K562 (cell line): Measurements from ENCODE around the gene DMWD. TPM values are rescaled to one million over a fixed set of nuclear protein-coding genes. Genes with fewer than 3 reads are reported as not detected.

Source experiments
- ATAC-seq: fragments of 200-7000 bp; cut with Tn5 transposase; 3 replicates; pipeline ENCODE4 v1.9.1; 2020; ENCODE audit warnings: moderate library complexity
- BruUV-seq: library from RNA; stranded (reverse); fragments of 400-500 nt; replicated peaks from 2 replicates; lab custom pipeline; 2021; lab: Mats Ljungman, UMichigan
- CTCF ChIA-PET: fragments of 300-600 bp; formaldehyde crosslinking; extraction: SDS; loops from one replicate; lab custom pipeline; 2021; ENCODE audit warnings: low intra/inter-chr PET ratio; lab: Yijun Ruan, JAX
- POLR2A ChIA-PET: fragments of 300-600, 350-650 bp; sonication (Branson Sonifier 250); formaldehyde crosslinking; extraction: SDS; loops from one replicate; lab custom pipeline; 2021; ENCODE audit warnings: antibody characterized with exemption, inconsistent platforms; lab: Yijun Ruan, JAX
- DNase-seq, 4 experiments: peaks; one replicate each; pipeline versions ENCODE4 v3.0.0 to v3.0.0-alpha.2; 2011 to 2018; ENCODE audit warnings: low spot score in 3 of 4, mixed read lengths in 3 of 4; ENCODE audit errors: extremely low read depth in 1 of 4
- FAIRE-seq: peaks from 2 replicates; lab custom pipeline; 2011; peaks lifted over from hg19 to GRCh38; lab: Jason Lieb, UNC
- H2AFZ ChIP-seq: 2 replicates; pipeline ENCODE4 v1.6.0; 2011; ENCODE audit warnings: low read depth, low read length, control low read depth, inconsistent platforms
- H3K27ac ChIP-seq: fragments of 200-600 bp; 3 replicates; pipeline ENCODE4 v1.8.0; 2011; ENCODE audit warnings: low read depth, mild to moderate bottlenecking, control low read depth, inconsistent platforms, low read length, moderate library complexity, mixed read lengths; ENCODE audit errors: extremely low read depth
- H3K27me3 ChIP-seq, 2 experiments: fragments of 300-600 bp in 1 of 2; 2 replicates in 1 of 2; 3 replicates in 1 of 2; pipeline versions ENCODE4 v1.6.0 to v1.8.0; 2011; ENCODE audit warnings: inconsistent platforms in 2 of 2, low read length in 2 of 2, mild to moderate bottlenecking in 1 of 2, mixed read lengths in 1 of 2, moderate library complexity in 1 of 2; ENCODE audit not compliant: control insufficient read depth in 2 of 2, insufficient read depth in 2 of 2
- H3K36me3 ChIP-seq: fragments of 300-600 bp; 3 replicates; pipeline ENCODE4 v1.8.0; 2011; ENCODE audit warnings: mild to moderate bottlenecking, low read length, inconsistent platforms; ENCODE audit not compliant: control insufficient read depth, insufficient read depth
- H3K4me1 ChIP-seq, 2 experiments: fragments of 200-600 bp in 1 of 2; replicated peaks in 1 of 2; 2 replicates in 1 of 2; 3 replicates in 1 of 2; pipeline versions ENCODE4 v1.5.1 to v1.8.0; 2011; ENCODE audit warnings: inconsistent platforms in 2 of 2, low read length in 2 of 2, mild to moderate bottlenecking in 1 of 2, mixed read lengths in 1 of 2, moderate library complexity in 1 of 2; ENCODE audit not compliant: control insufficient read depth in 2 of 2, insufficient read depth in 2 of 2
- H3K4me2 ChIP-seq: 2 replicates; pipeline ENCODE4 v1.6.1; 2011; ENCODE audit warnings: low read length, control low read depth, inconsistent platforms, mixed read lengths; ENCODE audit not compliant: insufficient read depth
- H3K4me3 ChIP-seq: fragments of 200-600 bp; sonication (generic), shearing (Covaris generic); 2 replicates; pipeline ENCODE4 v1.5.1; 2016; ENCODE audit warnings: control low read depth, inconsistent platforms
- H3K79me2 ChIP-seq: fragments of 200-600 bp; 3 replicates; pipeline ENCODE4 v1.8.0; 2011; ENCODE audit warnings: low read length, inconsistent platforms; ENCODE audit not compliant: control insufficient read depth, insufficient read depth
- H3K9ac ChIP-seq, 2 experiments: 2 replicates each; pipeline versions ENCODE4 v1.6.0 to v1.6.1; 2011; ENCODE audit warnings: low read depth in 2 of 2, low read length in 2 of 2, control low read depth in 1 of 2, inconsistent platforms in 1 of 2, mild to moderate bottlenecking in 1 of 2, mixed read lengths in 1 of 2; ENCODE audit not compliant: insufficient read depth in 1 of 2
- H3K9me1 ChIP-seq: one replicate; pipeline ENCODE4 v1.6.0; 2011; ENCODE audit warnings: inconsistent platforms, mild to moderate bottlenecking, low read length, moderate library complexity; ENCODE audit not compliant: control insufficient read depth, insufficient read depth
- H3K9me3 ChIP-seq: replicated peaks from 2 replicates; pipeline ENCODE4 v1.5.1; 2011; ENCODE audit warnings: low read depth, low read length, inconsistent platforms; ENCODE audit not compliant: control insufficient read depth, insufficient read depth
- H4K20me1 ChIP-seq: replicated peaks from 2 replicates; pipeline ENCODE4 v1.6.1; 2011; ENCODE audit warnings: low read length, inconsistent platforms, mixed read lengths; ENCODE audit not compliant: control insufficient read depth, insufficient read depth
- DPF2 ChIP-seq: fragments of 450-650 bp; IDR thresholded peaks from 2 replicates; pipeline ENCODE4 v1.6.1; 2016
- POLR2A ChIP-seq: fragments of 450-650 bp; conservative IDR thresholded peaks from 2 replicates; pipeline ENCODE4 v1.6.1; 2016
- POLR2AphosphoS5 ChIP-seq: IDR thresholded peaks from 2 replicates; pipeline ENCODE4 v1.6.1; 2011; ENCODE audit warnings: mild to moderate bottlenecking, low read depth, low read length, moderate library complexity; ENCODE audit not compliant: control insufficient read depth, insufficient read depth
- POLR2G ChIP-seq: fragments of 200-400 bp; formaldehyde crosslinking; IDR thresholded peaks from 2 replicates; pipeline ENCODE4 v1.6.1; 2017; ENCODE audit warnings: low read depth, mild to moderate bottlenecking, antibody characterized with exemption, low read length, moderate library complexity
- POLR2H ChIP-seq: IDR thresholded peaks from 2 replicates; pipeline ENCODE4 v1.6.1; 2016; ENCODE audit warnings: missing genetic modification characterization, low read depth, mild to moderate bottlenecking, control low read depth, missing compliant biosample characterization, moderate library complexity
- XRCC3 ChIP-seq: fragments of 450-650 bp; IDR thresholded peaks from 2 replicates; pipeline ENCODE4 v1.6.1; 2017; ENCODE audit warnings: mild to moderate bottlenecking, moderate library complexity
- ZNF23 ChIP-seq: fragments of 250-450 bp; sonication (Bioruptor Pico); IDR thresholded peaks from 2 replicates; pipeline ENCODE4 v1.4.0; 2020; ENCODE audit warnings: mild to moderate bottlenecking
- WGBS: fragments of 100-300 bp; shearing (Covaris generic); methylation state at CpG from one replicate; pipeline ENCODE4 v1.1.6; 2016; ENCODE audit warnings: low coverage, mixed read lengths; ENCODE audit not compliant: insufficient coverage; ENCODE audit errors: missing lambda C conversion rate; 5-methylcytosine and 5-hydroxymethylcytosine counted together
- in situ Hi-C: fragments of 300-500 bp; cut with MboI; formaldehyde crosslinking; loops from 4 replicates; pipeline ENCODE4 v1.15.0; 2018; ENCODE audit warnings: inconsistent platforms, mixed read lengths
- intact Hi-C: fragments of 100-400 bp; cut with micrococcal nuclease; formaldehyde crosslinking; loops from 2 replicates; pipeline ENCODE4 v1.14.2; 2022
- polyA plus RNA-seq, 8 experiments: library from polyadenylated mRNA; depleted of rRNA in 4 of 8; stranded (reverse) in 5 of 8; unstranded in 3 of 8; fragments of >200 nt; fragmentation: Nextera tagmentation in 2 of 8; fragmentation: Illumina TruSeq in 1 of 8; extraction: Ambion mirVana in 2 of 8; extraction: Trizol in 1 of 8; gene quantifications; 2 replicates each; pipeline versions ENCODE4 v1.2.1 to v1.2.3, GENCODE V29; 2011 to 2014; ENCODE audit warnings: inconsistent platforms in 1 of 8, missing spikeins in 1 of 8
- total RNA-seq, 7 experiments: library from RNA; depleted of rRNA in 6 of 7; stranded (reverse); fragments of >200 nt in 6 of 7; fragmentation: Illumina TruSeq in 2 of 7; extraction: Trizol in 2 of 7; gene quantifications; 2 replicates each; pipeline versions ENCODE4 v1.2.1 to v1.2.3, GENCODE V29; 2011 to 2021; ENCODE audit warnings: low replicate concordance in 1 of 7
- TF ChIP-seq, protein P1 (sequence below): fragments of 450-650 bp; IDR thresholded peaks from 2 replicates; pipeline ENCODE4 v1.6.1; 2017; ENCODE audit warnings: antibody characterized with exemption

Gene DMWD
- total and polyA plus RNA-seq, 9 of the 15 experiments (the other 6 are each of a cell fraction or from before 2014, with no cell fraction given), result 4.7 to 54.6 (median 19.0) TPM

DNA sequence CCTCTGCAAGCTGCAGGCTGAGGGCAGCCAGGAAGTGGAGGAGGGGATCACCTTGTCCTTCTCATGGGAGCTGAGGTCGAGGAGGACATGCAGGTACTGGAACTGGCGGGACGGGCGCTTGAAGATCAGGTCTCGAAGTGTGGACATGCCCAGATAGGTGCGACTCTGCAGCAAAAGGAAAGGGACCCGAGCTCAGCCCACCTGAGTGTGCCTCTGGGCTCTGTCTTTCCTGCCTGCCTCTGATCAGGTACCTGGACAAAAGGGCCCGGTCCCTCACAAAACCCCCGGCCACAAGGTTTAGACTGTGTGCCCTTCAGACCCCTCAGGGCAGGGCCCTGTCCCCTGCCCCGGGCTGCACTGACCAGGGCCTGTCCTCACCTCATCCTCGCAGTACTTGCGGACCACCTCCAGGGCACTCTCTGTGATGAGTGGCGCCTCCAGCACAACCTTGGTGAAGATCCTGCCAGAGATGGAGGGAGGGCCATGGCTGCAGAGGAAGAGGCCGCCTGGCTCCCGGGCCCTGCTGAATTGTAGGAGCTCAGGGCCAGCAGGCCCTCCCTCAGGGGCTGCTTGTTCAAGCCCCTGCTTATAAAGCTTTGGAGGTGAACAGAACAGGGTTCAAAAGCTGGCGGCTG lies 34.9 kb upstream of the DMWD start:
- in situ Hi-C loops, result no loop called here
- CTCF ChIA-PET, result no interaction called here
- TF ChIP-seq POLR2AphosphoS5 (peak; percentile 5; the same call in 1 of the 2 replicates), DPF2 (no peak), POLR2A (peak; percentile 43; the same call in 1 of the 2 replicates), POLR2G (peak; percentile 58; the same call in 1 of the 2 replicates), XRCC3 (no peak), POLR2H (tag) (no peak), ZNF23 (CRISPR knock-in tag) (no peak)
- TF ChIP-seq, protein P1, sequence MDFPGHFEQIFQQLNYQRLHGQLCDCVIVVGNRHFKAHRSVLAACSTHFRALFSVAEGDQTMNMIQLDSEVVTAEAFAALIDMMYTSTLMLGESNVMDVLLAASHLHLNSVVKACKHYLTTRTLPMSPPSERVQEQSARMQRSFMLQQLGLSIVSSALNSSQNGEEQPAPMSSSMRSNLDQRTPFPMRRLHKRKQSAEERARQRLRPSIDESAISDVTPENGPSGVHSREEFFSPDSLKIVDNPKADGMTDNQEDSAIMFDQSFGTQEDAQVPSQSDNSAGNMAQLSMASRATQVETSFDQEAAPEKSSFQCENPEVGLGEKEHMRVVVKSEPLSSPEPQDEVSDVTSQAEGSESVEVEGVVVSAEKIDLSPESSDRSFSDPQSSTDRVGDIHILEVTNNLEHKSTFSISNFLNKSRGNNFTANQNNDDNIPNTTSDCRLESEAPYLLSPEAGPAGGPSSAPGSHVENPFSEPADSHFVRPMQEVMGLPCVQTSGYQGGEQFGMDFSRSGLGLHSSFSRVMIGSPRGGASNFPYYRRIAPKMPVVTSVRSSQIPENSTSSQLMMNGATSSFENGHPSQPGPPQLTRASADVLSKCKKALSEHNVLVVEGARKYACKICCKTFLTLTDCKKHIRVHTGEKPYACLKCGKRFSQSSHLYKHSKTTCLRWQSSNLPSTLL, result no peak
- TF ChIP-seq, all 486 proteins: peak for 3
- 96% methylated on average over 12 of the region's 16 CpGs for WGBS
- H3K4me2 ChIP-seq, result no peak overlapping the region
- POLR2A ChIA-PET, result interaction anchor here (0.6 to 0.8 kb wide), 3 partner anchors 15 to 160 kb away, joined by 3 read pairs; partner anchors contain the start of gene GIPR
- no peak for DNase-seq
- peaks cover 0 to 3% of the 10 kb centered on the region in 2 experiments; a peak in 1 of 5 replicates for H3K4me1 ChIP-seq
- H3K9me3 ChIP-seq, result no peaks in the 10 kb centered on the region
- H2AFZ ChIP-seq, result no peak overlapping the region
- peak overlapping the region in 1 of 2 experiments; percentile 32; a peak in 1 of 4 replicates for H3K9ac ChIP-seq
- intact Hi-C loops, result no loop called here
- peaks cover 6% of the 10 kb centered on the region for H3K9me1 ChIP-seq
- peaks cover 96% of the 10 kb centered on the region; the same call in 2 of the 3 replicates for H3K36me3 ChIP-seq
- no peaks in the 10 kb centered on the region for H3K27me3 ChIP-seq
- no TSS peak for BruUV-seq
- no peaks in the 10 kb centered on the region for H4K20me1 ChIP-seq
- FAIRE-seq, result no peak
- H3K4me3 ChIP-seq, result no peak overlapping the region
- ATAC-seq, result peak; percentile 28; the same call in 1 of the 3 replicates
- no peak overlapping the region for H3K27ac ChIP-seq
- no peaks in the 10 kb centered on the region for H3K79me2 ChIP-seq
